Measurements from ENCODE around the gene SLC2A3. TPM values are rescaled to one million over a fixed set of nuclear protein-coding genes. Genes with fewer than 3 reads are reported as not detected.

SLC2A3 gene
- total RNA-seq: 36.7 and 47.7 TPM in 2 replicates

DNA sequence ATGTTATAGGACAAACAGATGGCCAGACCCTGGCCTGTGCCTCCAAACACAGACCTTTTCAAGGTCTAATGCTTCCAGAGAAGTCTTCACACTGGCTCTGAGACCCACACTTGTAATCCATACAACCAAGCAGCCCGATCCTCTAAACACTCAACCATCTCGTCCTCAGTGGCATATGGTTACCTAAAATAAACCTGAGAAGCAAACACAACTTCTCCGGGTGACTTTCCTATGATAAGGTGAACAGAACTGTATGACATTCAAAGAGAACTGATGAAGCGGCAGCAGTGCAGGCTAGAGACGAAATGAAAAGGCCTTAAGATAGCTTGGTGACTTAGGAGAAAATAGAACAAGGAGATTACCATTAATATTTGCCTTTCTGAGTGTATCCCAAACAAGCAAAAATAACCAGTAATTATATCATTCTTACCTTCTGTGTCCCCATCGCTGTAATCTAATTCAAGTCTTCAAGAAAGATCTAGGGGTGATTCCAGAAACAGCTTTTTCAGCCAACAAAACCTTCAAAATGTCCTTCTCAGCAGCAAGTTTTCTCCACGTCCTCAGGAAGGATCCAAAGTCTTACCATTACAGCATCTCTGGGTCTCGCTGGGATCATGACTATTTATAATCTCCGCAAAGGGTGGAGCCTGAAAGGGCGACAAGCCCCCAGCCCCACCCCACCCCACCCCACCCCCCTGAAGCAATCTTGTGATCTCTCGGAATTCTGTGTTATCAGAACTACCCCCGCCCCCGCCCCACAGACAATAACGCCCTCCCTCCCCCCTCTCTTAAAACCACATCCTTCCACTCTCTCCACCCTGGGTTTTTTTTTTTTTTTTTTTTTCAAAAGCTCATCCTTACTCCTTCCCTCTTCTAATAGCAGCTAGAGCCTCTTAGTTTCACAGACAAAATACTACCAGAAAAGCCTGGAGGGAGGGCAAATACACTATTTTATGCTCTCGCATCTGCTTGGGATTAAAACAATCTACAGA, at the start of gene SLC2A3:
SLC2A3 (minus strand) TSS at position 598 of the 992 bp plus-strand sequence; CDS start at position 445, 153 bp downstream.

DNA sequence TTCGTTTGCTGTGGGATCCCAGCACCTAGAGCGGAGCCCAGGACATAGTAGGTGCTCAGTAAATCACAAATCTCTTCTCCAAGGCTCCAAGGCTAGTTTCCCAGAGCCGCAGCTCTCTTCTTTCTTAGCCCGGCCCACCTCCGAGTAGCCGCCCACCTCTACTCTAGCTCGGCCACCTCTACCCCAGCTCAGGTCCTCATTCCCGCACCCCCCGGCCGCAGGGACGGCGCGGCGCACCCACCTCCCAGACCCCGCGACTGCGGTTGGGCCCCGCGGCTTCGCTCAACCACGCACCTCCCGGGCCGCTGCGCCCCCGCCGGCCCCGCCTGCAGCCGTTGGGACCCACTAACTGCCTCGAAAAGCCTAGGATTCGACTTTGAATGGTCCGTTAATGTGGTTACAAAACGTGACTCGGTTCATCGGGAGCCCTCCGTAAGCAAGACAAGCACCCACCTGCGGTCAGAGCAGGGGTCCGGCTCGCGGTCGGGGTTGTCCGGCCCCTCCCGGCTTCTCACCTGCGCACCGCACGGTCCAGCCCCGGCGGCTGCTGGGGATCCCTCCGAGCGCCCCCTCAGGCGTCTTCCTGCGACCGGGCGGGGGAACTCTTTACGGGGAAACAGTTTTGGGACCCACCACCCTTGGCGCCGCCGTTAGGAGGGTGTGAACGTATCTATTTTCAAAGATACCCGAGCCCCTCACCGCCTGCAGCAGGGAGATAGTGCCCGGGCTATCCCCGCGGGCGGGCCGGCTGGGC, 63.2 kb downstream of the SLC2A3 start, which contains the start of gene SLC2A14:
SLC2A14 (minus strand) TSS at position 350 of the 754 bp plus-strand sequence. CDS start 3,035 bp downstream, outside the sequence.

Other genes starting within 250 kb of the SLC2A3 start
- gene GDF3, start 240.4 kb downstream of the SLC2A3 start, total RNA-seq: not detected in 2 replicates
- gene DPPA3, start 224.8 kb downstream of the SLC2A3 start, total RNA-seq: not detected in 2 replicates
- not detected in 2 replicates for gene CLEC4C, start 188.8 kb downstream of the SLC2A3 start, total RNA-seq
- gene NANOGNB, start 171.0 kb downstream of the SLC2A3 start, total RNA-seq: not detected in 2 replicates
- gene NANOG, start 146.8 kb downstream of the SLC2A3 start, total RNA-seq: not detected in 2 replicates
- 0.31 TPM in 1 of 2 replicates, not detected in the other for gene SLC2A14, start 63.3 kb downstream of the SLC2A3 start, total RNA-seq
- gene FOXJ2, start 96.5 kb upstream of the SLC2A3 start, total RNA-seq: 4.4 and 6.7 TPM in 2 replicates
- gene C3AR1, start 130.2 kb upstream of the SLC2A3 start, total RNA-seq: 0.19 and 0.40 TPM in 2 replicates
- gene NECAP1, start 146.1 kb upstream of the SLC2A3 start, total RNA-seq: 28.8 and 34.1 TPM in 2 replicates
- gene CLEC4A, start 187.4 kb upstream of the SLC2A3 start, total RNA-seq: 0.13 and 0.31 TPM in 2 replicates
- gene ZNF705A, start 220.8 kb upstream of the SLC2A3 start, total RNA-seq: not detected in 2 replicates